ENCODE data around the gene HIPK3.

HIPK3 gene

DNA sequence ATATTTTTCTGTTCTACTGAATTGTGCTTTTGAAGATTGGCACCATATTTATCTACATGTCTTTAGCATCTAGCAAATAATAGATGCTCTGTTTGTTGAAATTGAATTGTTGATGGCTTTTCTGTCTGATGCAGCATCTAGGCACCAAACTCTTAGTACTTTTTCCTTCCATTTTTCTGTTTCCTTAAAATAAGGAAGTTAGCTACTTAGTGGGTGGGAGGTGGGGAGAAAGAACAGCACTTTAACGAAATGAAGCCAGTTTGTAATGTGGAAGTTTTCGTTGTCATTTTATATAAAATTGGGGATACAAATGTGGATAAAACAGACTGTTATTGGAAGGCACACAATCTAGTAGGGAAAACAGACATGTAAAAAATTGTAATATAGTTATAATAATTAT is 76.6 kb downstream of the HIPK3 start (continued):
- TF ChIP-seq, protein P1, sequence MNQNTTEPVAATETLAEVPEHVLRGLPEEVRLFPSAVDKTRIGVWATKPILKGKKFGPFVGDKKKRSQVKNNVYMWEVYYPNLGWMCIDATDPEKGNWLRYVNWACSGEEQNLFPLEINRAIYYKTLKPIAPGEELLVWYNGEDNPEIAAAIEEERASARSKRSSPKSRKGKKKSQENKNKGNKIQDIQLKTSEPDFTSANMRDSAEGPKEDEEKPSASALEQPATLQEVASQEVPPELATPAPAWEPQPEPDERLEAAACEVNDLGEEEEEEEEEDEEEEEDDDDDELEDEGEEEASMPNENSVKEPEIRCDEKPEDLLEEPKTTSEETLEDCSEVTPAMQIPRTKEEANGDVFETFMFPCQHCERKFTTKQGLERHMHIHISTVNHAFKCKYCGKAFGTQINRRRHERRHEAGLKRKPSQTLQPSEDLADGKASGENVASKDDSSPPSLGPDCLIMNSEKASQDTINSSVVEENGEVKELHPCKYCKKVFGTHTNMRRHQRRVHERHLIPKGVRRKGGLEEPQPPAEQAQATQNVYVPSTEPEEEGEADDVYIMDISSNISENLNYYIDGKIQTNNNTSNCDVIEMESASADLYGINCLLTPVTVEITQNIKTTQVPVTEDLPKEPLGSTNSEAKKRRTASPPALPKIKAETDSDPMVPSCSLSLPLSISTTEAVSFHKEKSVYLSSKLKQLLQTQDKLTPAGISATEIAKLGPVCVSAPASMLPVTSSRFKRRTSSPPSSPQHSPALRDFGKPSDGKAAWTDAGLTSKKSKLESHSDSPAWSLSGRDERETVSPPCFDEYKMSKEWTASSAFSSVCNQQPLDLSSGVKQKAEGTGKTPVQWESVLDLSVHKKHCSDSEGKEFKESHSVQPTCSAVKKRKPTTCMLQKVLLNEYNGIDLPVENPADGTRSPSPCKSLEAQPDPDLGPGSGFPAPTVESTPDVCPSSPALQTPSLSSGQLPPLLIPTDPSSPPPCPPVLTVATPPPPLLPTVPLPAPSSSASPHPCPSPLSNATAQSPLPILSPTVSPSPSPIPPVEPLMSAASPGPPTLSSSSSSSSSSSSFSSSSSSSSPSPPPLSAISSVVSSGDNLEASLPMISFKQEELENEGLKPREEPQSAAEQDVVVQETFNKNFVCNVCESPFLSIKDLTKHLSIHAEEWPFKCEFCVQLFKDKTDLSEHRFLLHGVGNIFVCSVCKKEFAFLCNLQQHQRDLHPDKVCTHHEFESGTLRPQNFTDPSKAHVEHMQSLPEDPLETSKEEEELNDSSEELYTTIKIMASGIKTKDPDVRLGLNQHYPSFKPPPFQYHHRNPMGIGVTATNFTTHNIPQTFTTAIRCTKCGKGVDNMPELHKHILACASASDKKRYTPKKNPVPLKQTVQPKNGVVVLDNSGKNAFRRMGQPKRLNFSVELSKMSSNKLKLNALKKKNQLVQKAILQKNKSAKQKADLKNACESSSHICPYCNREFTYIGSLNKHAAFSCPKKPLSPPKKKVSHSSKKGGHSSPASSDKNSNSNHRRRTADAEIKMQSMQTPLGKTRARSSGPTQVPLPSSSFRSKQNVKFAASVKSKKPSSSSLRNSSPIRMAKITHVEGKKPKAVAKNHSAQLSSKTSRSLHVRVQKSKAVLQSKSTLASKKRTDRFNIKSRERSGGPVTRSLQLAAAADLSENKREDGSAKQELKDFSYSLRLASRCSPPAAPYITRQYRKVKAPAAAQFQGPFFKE (tag by site-specific recombination; IDR thresholded peaks at IDR 0.05; ENCODE audit: borderline replicate concordance): no peak
- TF ChIP-seq ZNF830 (tag by site-specific recombination; IDR thresholded peaks at IDR 0.05; ENCODE audit: low read depth): no peak
- TF ChIP-seq ZFP69B (tag by site-specific recombination; IDR thresholded peaks at IDR 0.05): no peak
- TF ChIP-seq GLI4 (tag by site-specific recombination; IDR thresholded peaks at IDR 0.05): no peak
- TF ChIP-seq, protein P2, sequence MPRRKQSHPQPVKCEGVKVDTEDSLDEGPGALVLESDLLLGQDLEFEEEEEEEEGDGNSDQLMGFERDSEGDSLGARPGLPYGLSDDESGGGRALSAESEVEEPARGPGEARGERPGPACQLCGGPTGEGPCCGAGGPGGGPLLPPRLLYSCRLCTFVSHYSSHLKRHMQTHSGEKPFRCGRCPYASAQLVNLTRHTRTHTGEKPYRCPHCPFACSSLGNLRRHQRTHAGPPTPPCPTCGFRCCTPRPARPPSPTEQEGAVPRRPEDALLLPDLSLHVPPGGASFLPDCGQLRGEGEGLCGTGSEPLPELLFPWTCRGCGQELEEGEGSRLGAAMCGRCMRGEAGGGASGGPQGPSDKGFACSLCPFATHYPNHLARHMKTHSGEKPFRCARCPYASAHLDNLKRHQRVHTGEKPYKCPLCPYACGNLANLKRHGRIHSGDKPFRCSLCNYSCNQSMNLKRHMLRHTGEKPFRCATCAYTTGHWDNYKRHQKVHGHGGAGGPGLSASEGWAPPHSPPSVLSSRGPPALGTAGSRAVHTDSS (tag by site-specific recombination; IDR thresholded peaks at IDR 0.05): no peak
- no peak for TF ChIP-seq ZNF114 (tag by site-specific recombination; IDR thresholded peaks at IDR 0.05)

DNA sequence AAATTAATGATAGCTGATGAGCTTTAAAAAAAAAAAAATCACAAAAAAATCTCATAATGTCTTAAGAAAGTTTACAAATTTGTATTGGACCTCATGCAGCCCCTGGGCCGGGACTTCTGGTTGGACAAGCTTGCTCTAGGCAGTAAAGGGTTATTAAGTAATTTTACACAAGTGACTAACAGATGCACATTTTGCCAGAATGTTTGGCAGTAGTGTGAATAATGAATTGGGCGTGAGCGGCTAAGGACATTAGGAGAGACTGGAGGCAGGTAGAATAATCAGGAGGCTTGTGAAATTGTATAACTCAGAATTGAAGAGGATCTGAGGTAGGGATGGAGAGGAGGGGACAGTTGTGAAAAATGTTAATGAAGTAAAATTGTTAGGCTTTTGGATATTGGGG is 77.4 kb downstream of the HIPK3 start:
- no peak overlapping the region for H3K27ac ChIP-seq (ENCODE audit: extremely low read depth, low read depth, low read length)
- peaks cover 0 to 5% of the 10 kb centered on the region in 2 experiments; a peak in 2 of 3 replicates for H3K36me3 ChIP-seq (ENCODE audit: control insufficient read depth in 2 of 2, insufficient read depth in 1 of 2, low read length in 2 of 2)
- no peak for TF ChIP-seq ZNF610 (tag by site-specific recombination; IDR thresholded peaks at IDR 0.05; ENCODE audit: borderline replicate concordance)
- TF ChIP-seq, protein P3, sequence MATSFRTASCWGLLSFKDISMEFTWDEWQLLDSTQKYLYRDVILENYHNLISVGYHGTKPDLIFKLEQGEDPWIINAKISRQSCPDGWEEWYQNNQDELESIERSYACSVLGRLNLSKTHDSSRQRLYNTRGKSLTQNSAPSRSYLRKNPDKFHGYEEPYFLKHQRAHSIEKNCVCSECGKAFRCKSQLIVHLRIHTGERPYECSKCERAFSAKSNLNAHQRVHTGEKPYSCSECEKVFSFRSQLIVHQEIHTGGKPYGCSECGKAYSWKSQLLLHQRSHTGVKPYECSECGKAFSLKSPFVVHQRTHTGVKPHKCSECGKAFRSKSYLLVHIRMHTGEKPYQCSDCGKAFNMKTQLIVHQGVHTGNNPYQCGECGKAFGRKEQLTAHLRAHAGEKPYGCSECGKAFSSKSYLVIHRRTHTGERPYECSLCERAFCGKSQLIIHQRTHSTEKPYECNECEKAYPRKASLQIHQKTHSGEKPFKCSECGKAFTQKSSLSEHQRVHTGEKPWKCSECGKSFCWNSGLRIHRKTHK (tag by site-specific recombination; IDR thresholded peaks at IDR 0.05): no peak
- no peak for TF ChIP-seq ZFP69B (tag by site-specific recombination; IDR thresholded peaks at IDR 0.05)
- no peak for TF ChIP-seq ZNF561 (tag by site-specific recombination; IDR thresholded peaks at IDR 0.05; ENCODE audit: borderline replicate concordance)
- ChIA-PET CTCF (interaction anchor here (0.6 kb wide), 2 partner anchors 9 to 171 kb away, joined by 3 to 4 read pairs; no protein-coding TSS in a partner anchor), POLR2A (no interaction called here)
- H3K9me3 ChIP-seq (ENCODE audit: control insufficient read depth, insufficient read depth, low read depth, low read length): no peaks in the 10 kb centered on the region
- no peaks in the 10 kb centered on the region for H3K4me1 ChIP-seq (ENCODE audit: control insufficient read depth, insufficient read depth, low read length)
- no peak overlapping the region for H3K4me3 ChIP-seq (ENCODE audit: low read depth, low read length)

- no peak overlapping the region for H3K27ac ChIP-seq (ENCODE audit: extremely low read depth, low read depth, low read length)
- ChIA-PET POLR2A (no interaction called here), CTCF (interaction anchor here (0.6 kb wide), 1 partner anchor 173 kb away, joined by 3 read pairs; no protein-coding TSS in a partner anchor)
- no peaks in the 10 kb centered on the region for H3K9me3 ChIP-seq (ENCODE audit: control insufficient read depth, insufficient read depth, low read depth, low read length)
- H3K4me3 ChIP-seq (ENCODE audit: low read depth, low read length): no peak overlapping the region
- H3K4me1 ChIP-seq (ENCODE audit: control insufficient read depth, insufficient read depth, low read length): no peaks in the 10 kb centered on the region
- H3K36me3 ChIP-seq (ENCODE audit: control insufficient read depth in 2 of 2, insufficient read depth in 1 of 2, low read length in 2 of 2): peaks cover 0 to 34% of the 10 kb centered on the region in 2 experiments; a peak in 2 of 3 replicates
- TF ChIP-seq ZNF610 (tag by site-specific recombination; IDR thresholded peaks at IDR 0.05; ENCODE audit: borderline replicate concordance): no peak
- no peak for TF ChIP-seq ZNF184 (tag by site-specific recombination; IDR thresholded peaks at IDR 0.05)
- no peak for TF ChIP-seq ZNF658 (tag by site-specific recombination; IDR thresholded peaks at IDR 0.05)
- no peak for TF ChIP-seq ZNF169 (tag by site-specific recombination; IDR thresholded peaks at IDR 0.05)
- TF ChIP-seq YY2 (tag by site-specific recombination; IDR thresholded peaks at IDR 0.05): no peak
- TF ChIP-seq, protein P3 (tag by site-specific recombination; IDR thresholded peaks at IDR 0.05): no peak
- TF ChIP-seq, protein P4, sequence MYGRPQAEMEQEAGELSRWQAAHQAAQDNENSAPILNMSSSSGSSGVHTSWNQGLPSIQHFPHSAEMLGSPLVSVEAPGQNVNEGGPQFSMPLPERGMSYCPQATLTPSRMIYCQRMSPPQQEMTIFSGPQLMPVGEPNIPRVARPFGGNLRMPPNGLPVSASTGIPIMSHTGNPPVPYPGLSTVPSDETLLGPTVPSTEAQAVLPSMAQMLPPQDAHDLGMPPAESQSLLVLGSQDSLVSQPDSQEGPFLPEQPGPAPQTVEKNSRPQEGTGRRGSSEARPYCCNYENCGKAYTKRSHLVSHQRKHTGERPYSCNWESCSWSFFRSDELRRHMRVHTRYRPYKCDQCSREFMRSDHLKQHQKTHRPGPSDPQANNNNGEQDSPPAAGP (tag by site-specific recombination; IDR thresholded peaks at IDR 0.05): no peak
- TF ChIP-seq GLIS2 (tag by site-specific recombination; IDR thresholded peaks at IDR 0.05): no peak
- TF ChIP-seq BCL11B (tag by site-specific recombination; IDR thresholded peaks at IDR 0.05; ENCODE audit: low read depth): no peak
- no peak for TF ChIP-seq YY1 (tag by site-specific recombination; IDR thresholded peaks at IDR 0.05)
- no peak for TF ChIP-seq ZNF510 (tag by site-specific recombination; IDR thresholded peaks at IDR 0.05; ENCODE audit: insufficient replicate concordance)
- no peak for TF ChIP-seq ZNF23 (tag by site-specific recombination; IDR thresholded peaks at IDR 0.05; ENCODE audit: borderline replicate concordance)
- no peak for TF ChIP-seq ZNF335 (tag by site-specific recombination; conservative IDR thresholded peaks at IDR 0.05)
- no peak for TF ChIP-seq ZNF324 (tag by site-specific recombination; IDR thresholded peaks at IDR 0.05)
- TF ChIP-seq ZNF624 (tag by site-specific recombination; IDR thresholded peaks at IDR 0.05): no peak
Observed at GRCh38 chr11:33339247-33339646, 82.1 kb downstream of the HIPK3 start.
